HG03442 (cell line): ENCODE results near the gene HCN4.

Experiments
- ATAC-seq: cut with Tn5 transposase; IDR thresholded peaks from one replicate; pipeline ENCODE4 v1.9.1; 2021; ENCODE audit warnings: mild to moderate bottlenecking, moderate library complexity; ENCODE audit not compliant: unreplicated experiment

The HCN4 gene

DNA sequence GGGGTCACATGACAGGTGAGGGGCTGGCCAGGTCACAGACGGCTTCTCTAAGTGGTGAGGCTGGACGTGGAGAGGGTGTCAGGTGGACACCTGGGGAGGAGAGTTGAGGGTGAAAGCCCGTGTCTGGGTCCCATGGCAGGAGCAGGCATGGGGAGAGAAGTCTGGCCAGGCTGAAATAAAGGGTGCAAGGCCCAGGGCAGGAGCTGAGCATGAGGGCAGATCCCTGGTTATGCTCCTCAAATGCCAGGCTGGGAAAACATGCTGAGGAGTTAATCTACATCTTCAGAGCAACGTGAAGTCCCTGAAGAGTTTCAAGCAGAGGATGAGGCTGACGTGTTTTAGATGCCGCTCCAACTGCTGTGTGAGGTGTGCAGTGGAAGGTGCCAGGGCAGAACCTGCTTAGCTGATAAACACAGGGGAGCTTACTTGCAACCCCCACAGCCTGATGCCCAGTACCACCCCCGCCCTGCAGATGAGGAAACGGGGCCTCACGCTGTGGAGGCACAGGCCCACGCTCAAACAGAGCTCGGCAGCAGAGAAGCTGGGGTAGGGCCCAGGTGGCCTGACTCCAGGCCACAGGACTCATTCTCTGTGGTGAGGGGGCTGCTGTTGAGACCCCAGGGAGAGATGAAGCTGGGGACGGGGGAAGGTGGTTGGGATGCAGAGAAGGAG lies 40.5 kb downstream of the HCN4 start:
- no peak for ATAC-seq

- no peak for ATAC-seq
Observed at GRCh38 chr15:73326157-73326556, 42.6 kb downstream of the HCN4 start.

DNA sequence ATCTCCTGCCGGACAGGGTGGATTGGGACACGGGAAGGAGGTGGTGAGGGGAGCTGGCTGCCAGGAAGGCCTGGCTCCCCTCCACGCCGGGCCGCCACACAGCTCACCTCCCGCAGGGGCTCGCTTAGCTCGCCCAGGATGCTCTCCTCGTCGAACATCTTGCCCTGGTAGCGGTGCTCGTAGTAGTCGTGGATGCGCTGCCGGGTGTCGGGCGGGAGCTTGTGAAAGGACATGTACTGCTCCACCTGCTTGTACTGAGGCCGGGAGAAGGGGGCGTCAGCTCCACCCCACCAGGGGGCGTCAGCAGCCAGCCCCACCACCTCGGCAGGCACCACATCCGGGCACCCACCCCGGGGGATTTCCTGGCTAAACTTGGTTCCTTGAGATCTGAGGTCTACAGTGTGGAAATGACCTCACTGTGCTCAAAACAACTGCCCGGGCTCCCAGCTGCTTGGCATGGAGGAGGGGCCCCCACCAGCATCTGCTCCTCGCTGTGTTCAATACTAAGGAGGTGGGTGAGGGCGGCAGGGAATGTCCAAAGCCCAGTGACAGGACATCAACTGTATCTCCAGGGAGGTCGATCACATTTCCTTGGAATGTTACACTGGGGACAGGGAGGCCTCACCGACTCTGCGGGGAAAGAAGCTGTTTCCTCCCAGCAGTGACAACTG lies 43.4 kb downstream of the HCN4 start:
- ATAC-seq: no peak

- ATAC-seq: no peak
Observed at GRCh38 chr15:73324496-73325170, 44.1 kb downstream of the HCN4 start.

- ATAC-seq: no peak
Observed at GRCh38 chr15:73323956-73324355, 44.8 kb downstream of the HCN4 start.

DNA sequence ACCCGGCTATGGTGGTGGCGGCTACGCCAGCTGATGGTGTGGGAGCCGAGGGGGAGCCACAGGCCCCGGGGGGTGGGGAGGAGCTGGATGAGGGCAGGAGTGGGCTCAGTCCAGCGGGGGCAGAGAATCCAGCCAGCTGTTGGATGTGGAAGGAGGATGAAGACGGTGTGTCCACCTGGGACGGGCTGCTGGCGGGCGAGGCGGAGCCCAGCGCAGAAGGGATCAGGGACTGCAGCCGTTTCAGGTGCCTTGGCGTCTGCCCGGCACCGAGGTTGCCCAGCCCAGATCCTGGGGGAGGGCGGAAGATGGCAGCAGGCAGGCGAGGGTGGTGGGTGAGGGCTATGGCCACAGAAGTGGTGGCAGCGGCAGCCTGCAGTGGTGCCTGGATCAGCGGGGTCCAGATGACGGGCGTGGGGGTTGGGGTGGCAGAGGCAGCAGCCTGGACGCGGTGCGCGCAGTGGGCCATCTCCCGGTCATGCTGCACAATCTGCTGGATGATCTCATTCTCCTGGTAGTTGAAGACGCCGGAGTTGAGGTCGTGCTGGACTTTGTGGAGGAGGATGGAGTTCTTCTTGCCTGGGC lies 45.3 kb downstream of the HCN4 start:
- ATAC-seq: no peak

DNA sequence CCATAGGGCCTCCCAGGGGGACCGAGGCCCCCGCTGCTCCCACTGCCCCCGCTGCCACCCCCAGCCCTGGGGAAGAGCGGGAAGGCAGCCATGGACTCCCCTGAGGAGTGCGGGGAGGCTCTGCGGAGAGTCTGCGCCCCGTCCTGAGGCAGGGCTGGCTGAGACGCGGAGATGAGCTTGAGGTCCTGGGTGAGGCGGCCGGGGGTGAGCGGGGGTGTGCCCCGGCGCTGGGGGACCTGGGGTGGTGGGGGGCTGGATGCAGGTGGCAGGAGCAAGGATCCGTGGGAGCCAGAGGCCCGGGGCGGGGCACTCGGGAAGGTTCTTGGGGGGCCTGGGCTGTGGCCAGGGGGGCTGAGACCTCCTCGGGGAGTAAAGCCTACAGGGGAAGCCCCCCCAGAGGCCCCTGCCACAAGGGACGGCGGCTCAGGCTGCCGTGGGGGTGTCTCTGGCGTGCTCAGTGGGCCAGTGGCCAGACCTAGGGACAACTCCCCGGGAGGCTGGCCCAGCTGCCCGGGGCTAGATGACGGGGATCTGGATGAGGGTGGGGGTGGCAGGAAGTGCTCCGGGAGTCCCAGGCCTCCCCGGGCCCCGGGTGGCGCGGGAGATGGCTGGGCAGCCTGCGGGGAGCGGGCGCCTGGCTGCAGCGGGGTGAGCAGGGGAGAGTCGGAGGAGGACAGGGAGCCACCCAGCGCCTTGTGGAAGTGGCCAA lies 45.9 kb downstream of the HCN4 start:
- ATAC-seq: no peak

GRCh38 chr15:73321496-73322450 lies 47.0 kb downstream of the HCN4 start:
- no peak for ATAC-seq

- ATAC-seq: no peak
Observed at GRCh38 chr15:73320619-73321180, 48.1 kb downstream of the HCN4 start.

DNA sequence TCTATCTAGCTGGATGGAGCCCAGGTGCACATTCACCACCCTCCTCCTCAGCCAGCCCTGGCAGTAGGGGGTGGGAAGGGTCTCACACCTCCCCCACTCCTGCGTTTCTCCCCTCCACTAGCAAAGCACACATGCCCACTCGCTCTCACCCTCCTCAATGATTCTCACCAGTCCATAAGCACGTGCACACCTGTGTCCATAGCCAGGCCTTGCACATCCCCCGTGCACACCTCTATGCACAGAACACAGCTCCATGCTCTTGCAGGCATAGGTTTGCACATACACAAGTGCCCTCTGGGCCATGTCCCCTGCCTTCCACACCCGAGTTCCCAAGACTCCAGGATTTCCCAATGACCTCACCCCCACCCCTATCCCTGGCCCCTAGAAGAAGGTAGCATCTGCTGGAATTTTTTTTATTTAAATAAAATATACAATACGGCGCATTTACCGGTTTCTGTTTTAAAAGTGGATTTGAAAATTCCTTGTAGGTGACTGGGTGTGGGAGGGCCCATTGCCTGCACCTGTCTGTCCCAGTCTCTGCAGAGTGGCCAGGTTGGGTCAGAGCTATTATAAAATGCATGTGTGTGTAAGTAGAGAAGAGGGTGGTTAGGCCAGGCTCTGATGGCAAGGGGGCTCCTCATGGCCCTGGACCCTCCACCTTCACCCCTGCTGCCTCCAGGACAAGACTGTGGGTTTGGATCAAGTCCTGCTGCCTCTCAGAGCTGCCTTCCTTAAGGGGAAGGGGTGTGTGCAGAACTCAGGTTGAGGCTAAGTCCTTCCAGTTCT lies 49.1 kb downstream of the HCN4 start:
- no peak for ATAC-seq

GRCh38 chr15:73318463-73319351 lies 50.1 kb downstream of the HCN4 start:
- ATAC-seq: no peak

DNA sequence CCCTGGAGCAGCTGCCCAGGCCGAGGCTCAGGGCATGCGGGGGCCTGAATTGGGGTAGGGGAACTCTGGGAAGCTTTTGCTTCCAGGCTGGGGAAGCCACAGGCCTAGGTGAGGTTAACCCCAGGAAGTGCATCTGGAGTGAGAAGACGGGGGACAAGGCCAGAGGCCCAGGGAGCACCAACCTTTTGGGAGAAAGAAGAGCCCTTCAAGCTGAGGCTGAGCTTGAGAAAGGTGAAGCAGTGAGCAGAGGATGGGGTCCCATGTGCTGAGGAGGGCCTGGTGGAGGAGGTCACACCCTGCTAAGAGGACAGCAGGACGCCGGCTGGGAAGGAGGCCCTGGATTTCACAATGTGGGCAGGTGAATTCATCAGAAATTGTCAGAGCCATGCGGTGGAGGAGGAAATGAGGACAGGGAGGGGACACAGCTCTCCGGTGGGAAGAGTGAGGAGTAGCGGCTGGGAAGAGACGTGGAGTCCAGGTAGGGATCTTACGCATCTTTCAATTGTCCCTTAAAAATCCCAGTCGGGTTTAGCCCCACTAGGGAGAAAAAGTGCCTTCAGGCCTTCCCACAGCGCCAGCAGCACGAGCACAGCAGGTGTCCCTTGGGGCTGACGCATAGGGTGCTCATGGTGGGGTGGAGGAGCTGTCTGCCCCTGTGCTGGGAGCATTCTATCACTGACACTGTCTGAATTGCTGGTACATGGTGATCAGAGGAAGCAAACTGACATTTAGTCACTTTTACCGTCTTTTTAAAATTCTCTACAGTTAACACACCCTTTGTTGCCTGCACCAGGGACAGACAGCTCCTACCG lies 50.9 kb downstream of the HCN4 start:
- ATAC-seq: no peak

DNA sequence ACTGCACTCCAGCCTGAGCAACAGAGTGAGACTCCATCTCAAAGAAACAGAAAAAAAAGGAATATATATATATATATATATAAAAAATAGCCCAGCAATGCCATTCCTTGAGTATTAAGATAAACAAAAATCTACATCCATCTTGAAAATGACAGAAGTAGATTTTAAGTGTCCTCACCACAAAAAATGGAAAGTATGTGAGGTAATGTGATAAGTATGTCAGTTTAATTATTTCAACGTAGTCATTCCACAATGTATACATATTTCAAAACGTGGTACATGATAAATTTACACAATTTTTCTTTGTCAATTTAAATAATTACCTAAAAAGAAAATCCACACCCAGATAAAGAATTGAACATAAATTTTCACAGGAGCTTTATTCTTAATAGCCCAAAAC lies 54.9 kb downstream of the HCN4 start:
- ATAC-seq: no peak

DNA sequence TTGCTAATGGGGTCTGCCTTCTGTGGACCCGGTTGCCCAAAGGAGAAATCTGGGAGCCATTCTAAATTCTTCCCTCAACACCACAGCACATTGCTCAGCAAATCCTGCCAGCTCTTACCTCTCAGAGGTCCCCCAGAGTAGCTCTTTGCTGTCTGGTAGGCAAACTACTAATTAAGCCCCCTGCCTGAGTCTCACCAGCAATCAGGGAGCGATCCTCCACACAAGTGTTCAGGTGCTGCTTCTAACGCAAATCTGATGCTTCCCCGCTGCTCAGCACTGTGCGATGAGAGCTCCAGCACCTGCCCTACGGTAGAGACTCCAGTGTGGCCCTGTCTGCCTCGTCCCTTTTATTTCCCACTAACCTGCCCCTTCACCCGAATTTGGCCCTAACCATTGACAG lies 60.5 kb downstream of the HCN4 start:
- ATAC-seq: no peak

DNA sequence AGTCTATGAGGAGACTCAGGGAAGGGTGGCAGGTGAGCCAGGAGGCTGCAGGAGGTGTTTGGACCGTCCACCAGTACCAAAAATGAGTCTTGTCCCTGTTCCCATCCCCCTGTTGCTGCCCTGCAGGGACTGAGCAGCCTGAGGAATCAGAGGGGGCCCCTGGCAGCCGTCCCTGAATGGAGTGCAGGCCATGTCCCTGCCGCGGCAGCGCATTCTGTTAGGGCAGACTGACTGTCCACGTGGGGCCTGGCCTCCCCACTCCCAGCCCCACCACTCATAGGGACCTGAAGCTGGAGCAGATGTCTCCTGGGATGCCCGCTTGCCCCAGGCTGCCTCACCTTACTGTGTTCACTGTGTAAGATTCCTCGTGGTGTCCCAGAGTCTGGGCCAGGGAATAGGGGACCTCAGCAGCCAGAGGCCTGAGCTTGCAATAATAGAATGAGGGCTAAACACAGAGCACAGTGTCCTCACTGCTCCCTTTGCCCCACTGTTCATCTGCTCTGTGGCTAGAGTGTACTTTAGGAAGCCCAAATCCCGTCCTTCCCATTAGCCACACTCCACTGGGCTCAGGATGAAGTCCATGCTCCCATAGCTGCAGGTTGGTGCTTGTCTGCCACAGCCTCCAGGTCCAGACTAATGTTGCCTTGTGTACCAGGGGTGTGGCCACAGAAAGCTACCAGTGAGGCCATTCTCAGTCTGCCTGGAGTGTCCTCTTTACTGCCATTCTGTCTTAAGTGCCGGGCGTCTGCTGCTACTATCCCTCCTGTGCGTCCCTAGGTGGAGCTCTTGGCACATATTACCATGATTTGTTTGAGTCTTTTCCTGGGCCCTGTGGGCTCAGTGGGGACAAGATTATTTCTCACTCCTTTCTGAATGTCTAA lies 63.2 kb downstream of the HCN4 start:
- ATAC-seq: no peak

DNA sequence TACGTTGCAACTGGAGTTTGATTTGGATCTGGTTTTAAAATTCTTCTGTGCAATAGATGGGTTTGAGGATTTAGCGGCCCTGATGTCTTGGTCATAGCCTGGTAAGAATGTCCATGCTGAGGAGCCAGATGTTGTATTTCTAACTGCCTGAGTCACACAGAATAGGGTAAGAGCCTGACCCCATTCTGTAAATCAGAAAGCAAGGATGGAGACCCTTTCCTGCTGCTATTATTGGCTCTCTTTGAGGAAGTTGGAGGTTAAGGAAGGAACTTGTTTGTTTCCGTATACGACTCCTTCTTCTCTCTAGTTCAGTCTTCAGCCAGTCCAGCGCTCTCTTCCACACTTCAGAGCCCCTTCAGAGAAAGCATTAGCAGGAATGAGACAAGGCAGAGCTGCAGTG lies 65.1 kb downstream of the HCN4 start:
- no peak for ATAC-seq
